Heart right ventricle (tissue), 16 donors: ENCODE measurements around the gene KCNAB2. TPM values are rescaled to one million over a fixed set of nuclear protein-coding genes. Genes with fewer than 3 reads are reported as not detected.

ENCODE experiments used
- ATAC-seq, 8 donors: fragments of 200-7000 bp; cut with Tn5 transposase; one replicate each; pipeline ENCODE4 v1.9.1; 2020; ENCODE audit warnings: mild to moderate bottlenecking in 8 of 8, moderate library complexity in 8 of 8, moderate number of reproducible peaks in 1 of 8
- DNase-seq, 2 donors: peaks; one replicate each; pipeline ENCODE4 v3.0.0-alpha.2; 2020
- H3K27ac ChIP-seq, 10 donors: fragments of 200-600 bp; sonication (generic) in 2 of 10; one replicate each; pipeline versions ENCODE4 v1.5.0 to v1.8.0; 2020 to 2022; ENCODE audit warnings: mild to moderate bottlenecking in 3 of 10
- H3K27me3 ChIP-seq, 7 donors: fragments of 200-600 bp; one replicate each; pipeline ENCODE4 v1.8.0; 2021 to 2022; ENCODE audit warnings: mild to moderate bottlenecking in 2 of 7
- H3K36me3 ChIP-seq, 9 donors: fragments of 200-600 bp; sonication (generic) in 1 of 9; one replicate each; pipeline versions ENCODE4 v1.5.0 to v1.8.0; 2020 to 2022; ENCODE audit warnings: mild to moderate bottlenecking in 2 of 9
- H3K4me1 ChIP-seq, 9 donors: fragments of 200-600 bp; sonication (generic) in 1 of 9; one replicate each; pipeline versions ENCODE4 v1.5.0 to v1.8.0; 2020 to 2022; ENCODE audit warnings: mild to moderate bottlenecking in 4 of 9
- H3K4me3 ChIP-seq, 10 donors: fragments of 200-600 bp; sonication (generic) in 2 of 10; one replicate each; pipeline versions ENCODE4 v1.5.0 to v1.8.0; 2020 to 2022; ENCODE audit warnings: mild to moderate bottlenecking in 7 of 10, moderate library complexity in 2 of 10
- H3K9me3 ChIP-seq, 11 donors: fragments of 200-600 bp in 10 of 11; sonication (generic) in 2 of 11; one replicate each; pipeline versions ENCODE4 v1.5.0 to v1.8.0; 2013 to 2022; ENCODE audit warnings: mild to moderate bottlenecking in 2 of 11, control low read depth in 1 of 11, moderate library complexity in 1 of 11
- WGBS, 2 donors: extraction: QIAGEN DNeasy Blood & Tissue Kit; methylation state at CpG; one replicate each; pipeline ENCODE4 v1.1.7; 2013; ENCODE audit warnings: inconsistent platforms in 1 of 2; 5-methylcytosine and 5-hydroxymethylcytosine counted together
- intact Hi-C, 10 donors: fragments of 100-400 bp; cut with DNase I; formaldehyde crosslinking; loops; one replicate each; pipeline versions ENCODE4 v1.11.1 to v1.14.2; 2022
- polyA plus RNA-seq, 2 donors: library from polyadenylated mRNA; stranded (reverse); fragments of 200-250 nt; gene quantifications; one replicate each; pipeline ENCODE4 v1.2.3, GENCODE V29; 2013
- total RNA-seq, 10 donors: library from RNA; stranded (reverse); fragmentation: NEBNext Ultra II Directional in 3 of 10; extraction: Animal tissue kit (Norgen Biotek cat#: 25700) in 3 of 10; gene quantifications; one replicate each; pipeline versions ENCODE4 v1.2.1 to v1.2.4, GENCODE V29; 2021 to 2023
- TF ChIP-seq, protein P1 (sequence below), 9 donors: fragments of 200-600 bp; sonication (generic) in 2 of 9; IDR thresholded peaks; one replicate each; pipeline versions ENCODE4 v1.5.0 to v1.8.0; 2021 to 2022; ENCODE audit warnings: antibody characterized with exemption in 9 of 9, mild to moderate bottlenecking in 5 of 9, moderate library complexity in 1 of 9
- donor health status: Arrhythmogenic right ventricular cardiomyopathy.
- donor health status: ischemic (EF 13 %, LVEDD 7.1; RV severe dilation, severe dysfunction).
- donor health status: healthy with polysubstance abuse.
- donor health status: DM: no; HTN: yes; CAD: no.
- donor health status: DM: no; HTN: no; CAD: no.
- donor health status: ischemic (EF 25% LVEDD 6.9; RV normal size, moderate dysfunction).
- donor health status: ischemic (EF 25% LVEDD 5.7; RV mildly dilated, moderate dysfunction).
- donor health status: healthy.
- donor health status: DM: yes; HTN: yes; CAD: no.
- donor health status: Ischemic cardiomyopathy.
- donor health status: ischemic (EF 35%, LVEDD 5.7; RV mildly dilated, moderate dysfunction).
- donor health status: nonischemic (EF 11% LVEDD 7.7; RV severe dilation, severe dysfunction).
- donor health status: DM: yes; HTN: yes; CAD: no.
- donor health status: PGD.
- donor health status: ischemic (EF 29% LVEDD 5.4; RV normal size, mild dysfunction).
- donor health status: nonischemic (EF 23%, LVEDD 6.1; RV moderate dilation, normal function).

KCNAB2 gene
- total and polyA plus RNA-seq, 12 donors = 4.7 to 41.5 (median 21.8) TPM

DNA sequence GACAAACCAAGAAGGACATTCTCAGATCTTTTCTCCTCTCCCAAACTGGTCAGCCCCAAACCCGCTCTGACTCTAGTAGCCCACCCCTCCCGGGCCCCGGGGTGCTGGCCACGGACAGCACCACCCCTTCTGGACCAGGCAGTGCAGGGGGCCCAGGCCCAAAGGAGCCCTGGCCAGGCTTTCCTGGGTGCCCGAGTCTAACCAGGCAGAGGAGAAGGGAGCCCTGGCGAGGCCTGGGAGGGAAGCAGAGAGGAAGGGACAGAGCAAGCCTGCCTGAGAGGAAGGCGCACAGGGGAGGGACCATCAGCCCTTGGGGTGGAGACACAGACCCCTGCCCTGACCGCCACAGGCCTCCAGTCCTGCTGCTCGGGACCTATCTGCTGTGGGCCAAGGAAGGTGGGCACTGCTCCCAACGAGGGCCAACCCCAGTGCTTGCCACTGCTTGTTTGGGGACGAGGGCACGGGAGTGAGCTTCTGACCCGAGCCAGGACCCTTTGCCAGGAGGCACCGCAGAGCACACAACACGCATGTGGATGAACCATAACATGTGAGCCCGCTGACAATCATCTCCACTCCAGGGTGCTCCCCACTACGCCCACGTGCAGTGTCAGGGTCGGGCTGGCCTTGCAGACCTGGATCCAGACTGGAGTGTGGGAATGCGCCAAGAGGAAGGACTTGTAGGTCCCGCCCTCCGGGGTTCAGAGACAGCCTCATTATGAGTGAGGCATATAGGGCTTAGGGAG is 57.6 kb downstream of the KCNAB2 start:
- H3K27ac ChIP-seq = no peak overlapping the region

DNA sequence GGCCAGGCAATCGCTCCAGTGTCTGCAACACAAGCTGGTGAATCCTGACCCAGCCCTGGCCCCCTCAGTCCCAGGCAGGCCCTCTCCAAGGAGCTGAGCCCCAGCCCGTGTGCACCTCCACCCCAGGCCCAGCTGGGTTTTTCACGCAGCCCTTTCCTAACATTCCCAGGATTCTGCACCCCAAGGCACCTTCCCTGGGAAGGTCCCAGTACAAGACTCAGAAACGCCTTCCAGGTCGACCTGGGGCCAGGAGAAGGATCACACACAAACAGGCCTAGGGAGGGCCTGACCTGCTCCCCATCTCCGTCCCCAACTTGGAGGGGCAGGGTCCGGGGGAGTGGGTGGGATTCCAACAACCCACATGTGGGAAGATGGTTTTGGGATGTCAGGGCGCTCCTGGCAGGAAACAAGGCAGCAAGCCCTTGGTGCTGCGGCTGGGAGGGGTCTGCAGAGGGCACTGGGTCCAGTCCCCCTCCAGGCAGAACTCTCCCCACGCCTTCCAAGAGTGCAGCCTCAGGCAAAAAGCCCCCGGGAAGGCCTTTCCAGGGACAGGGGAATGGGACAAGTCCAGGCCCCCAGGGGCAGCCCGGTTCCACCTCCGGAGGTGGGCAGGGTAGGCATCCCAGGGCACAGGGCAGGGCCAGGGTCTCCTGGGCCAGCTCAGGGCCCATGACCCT is 58.3 kb downstream of the KCNAB2 start:
- DNase-seq (peak in 1 of 2 donors; percentile 2), ATAC-seq (no peak)
- Histone ChIP-seq H3K27ac (no peak overlapping the region), H3K36me3 (peaks cover 0 to 5% (median 0%) of the 10 kb centered on the region in 9 donors), H3K4me1 (peaks cover 0 to 6% (median 0%) of the 10 kb centered on the region in 9 donors), H3K9me3 (no peaks in the 10 kb centered on the region), H3K27me3 (peaks cover 0 to 65% (median 44%) of the 10 kb centered on the region in 7 donors), H3K4me3 (no peak overlapping the region)
- intact Hi-C loops = loop anchor here in 1 of 10 donors (10.0 kb wide), 1 partner anchor 51 kb away; no protein-coding TSS in a partner anchor
- TF ChIP-seq, protein P1, sequence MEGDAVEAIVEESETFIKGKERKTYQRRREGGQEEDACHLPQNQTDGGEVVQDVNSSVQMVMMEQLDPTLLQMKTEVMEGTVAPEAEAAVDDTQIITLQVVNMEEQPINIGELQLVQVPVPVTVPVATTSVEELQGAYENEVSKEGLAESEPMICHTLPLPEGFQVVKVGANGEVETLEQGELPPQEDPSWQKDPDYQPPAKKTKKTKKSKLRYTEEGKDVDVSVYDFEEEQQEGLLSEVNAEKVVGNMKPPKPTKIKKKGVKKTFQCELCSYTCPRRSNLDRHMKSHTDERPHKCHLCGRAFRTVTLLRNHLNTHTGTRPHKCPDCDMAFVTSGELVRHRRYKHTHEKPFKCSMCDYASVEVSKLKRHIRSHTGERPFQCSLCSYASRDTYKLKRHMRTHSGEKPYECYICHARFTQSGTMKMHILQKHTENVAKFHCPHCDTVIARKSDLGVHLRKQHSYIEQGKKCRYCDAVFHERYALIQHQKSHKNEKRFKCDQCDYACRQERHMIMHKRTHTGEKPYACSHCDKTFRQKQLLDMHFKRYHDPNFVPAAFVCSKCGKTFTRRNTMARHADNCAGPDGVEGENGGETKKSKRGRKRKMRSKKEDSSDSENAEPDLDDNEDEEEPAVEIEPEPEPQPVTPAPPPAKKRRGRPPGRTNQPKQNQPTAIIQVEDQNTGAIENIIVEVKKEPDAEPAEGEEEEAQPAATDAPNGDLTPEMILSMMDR (IDR thresholded peaks at IDR 0.05) = no peak
- WGBS, 2 donors = 72% methylated on average over 13 of the region's 13 CpGs

More for the DNA sequence above, 57.6 kb downstream of the KCNAB2 start:
- Histone ChIP-seq H3K36me3 (peaks cover 0 to 12% (median 0%) of the 10 kb centered on the region in 9 donors), H3K4me3 (no peak overlapping the region), H3K4me1 (peaks cover 0 to 12% (median 0%) of the 10 kb centered on the region in 9 donors), H3K27me3 (peaks cover 0 to 58% (median 37%) of the 10 kb centered on the region in 7 donors), H3K9me3 (no peaks in the 10 kb centered on the region)
- TF ChIP-seq, protein P1 (IDR thresholded peaks at IDR 0.05) = no peak
- intact Hi-C loops = loop anchor here in 1 of 10 donors (10.0 kb wide), 1 partner anchor 52 kb away; no protein-coding TSS in a partner anchor
- 78 to 84% methylated on average over 22 of the region's 22 CpGs for WGBS, 2 donors
- DNase-seq = peak in 1 of 2 donors; percentile 3
- no peak for ATAC-seq

DNA sequence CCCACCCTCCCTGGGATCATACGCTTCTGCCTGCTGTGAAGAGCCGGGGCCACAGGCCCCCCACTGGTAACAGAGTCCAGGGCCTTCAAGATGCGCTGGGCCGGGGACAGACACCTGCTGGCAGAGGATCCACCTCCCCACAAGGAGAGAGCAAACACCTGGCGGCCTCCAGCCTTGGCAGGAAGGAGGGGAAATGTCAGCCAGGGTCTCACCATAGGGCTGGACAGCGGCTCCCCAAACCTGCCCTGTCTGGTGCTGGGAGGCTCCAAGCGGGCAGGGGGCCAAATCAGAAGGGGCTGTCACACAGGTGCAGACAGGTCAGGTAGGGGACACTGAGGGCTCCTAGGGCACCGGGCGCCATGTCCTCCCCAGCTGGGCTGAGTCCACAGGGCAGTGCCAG is 58.9 kb downstream of the KCNAB2 start:
- Histone ChIP-seq H3K9me3 (no peaks in the 10 kb centered on the region), H3K27me3 (peaks cover 0 to 72% (median 50%) of the 10 kb centered on the region in 7 donors), H3K4me3 (no peak overlapping the region), H3K36me3 (no peaks in the 10 kb centered on the region), H3K27ac (no peak overlapping the region), H3K4me1 (peaks cover 0 to 5% (median 0%) of the 10 kb centered on the region in 9 donors)
- intact Hi-C loops = loop anchor here in 1 of 10 donors (10.0 kb wide), 1 partner anchor 50 kb away; no protein-coding TSS in a partner anchor
- peak in 1 of 2 donors; percentile 9 for DNase-seq
- 73 to 82% methylated on average over 9 of the region's 9 CpGs for WGBS, 2 donors
- ATAC-seq = no peak
- TF ChIP-seq, protein P1 (IDR thresholded peaks at IDR 0.05) = no peak

DNA sequence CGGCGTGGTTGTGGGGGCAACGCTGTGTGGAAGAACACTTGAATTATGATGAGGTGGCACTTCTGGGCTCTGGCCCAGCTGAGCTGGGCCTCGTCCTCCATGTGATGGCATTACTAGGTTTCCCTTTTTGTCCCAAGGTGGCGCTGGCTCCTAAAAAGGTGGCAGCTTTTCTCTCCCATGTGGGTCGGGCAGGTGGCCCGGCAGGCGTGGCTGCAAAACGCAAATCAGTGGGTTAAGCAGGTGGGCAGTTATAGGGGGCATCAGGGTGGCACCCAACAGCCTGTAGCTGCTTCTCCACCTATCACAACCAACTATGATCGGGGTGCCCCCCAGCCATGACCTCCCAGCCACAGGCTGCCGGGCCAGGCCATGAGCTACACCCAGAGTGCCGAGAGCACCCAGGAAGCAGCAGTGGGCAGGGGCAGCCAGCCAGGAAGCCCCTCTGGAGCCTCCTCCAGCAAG is 59.6 kb downstream of the KCNAB2 start:
- peaks cover 0 to 78% (median 50%) of the 10 kb centered on the region in 7 donors for H3K27me3 ChIP-seq
- no peak overlapping the region for H3K27ac ChIP-seq
- no peaks in the 10 kb centered on the region for H3K36me3 ChIP-seq
- ATAC-seq (no peak), DNase-seq (peak in 1 of 2 donors; percentile 9)
- H3K4me1 ChIP-seq = peaks cover 0 to 3% (median 0%) of the 10 kb centered on the region in 9 donors
- H3K4me3 ChIP-seq = no peak overlapping the region
- TF ChIP-seq, protein P1 (IDR thresholded peaks at IDR 0.05) = no peak
- intact Hi-C loops = loop anchor here in 1 of 10 donors (10.0 kb wide), 1 partner anchor 50 kb away; no protein-coding TSS in a partner anchor
- 73 to 75% methylated on average over 12 of the region's 12 CpGs for WGBS, 2 donors
- H3K9me3 ChIP-seq = no peaks in the 10 kb centered on the region
